Astrocyte of the spinal cord (primary cell): Measurements from ENCODE around the gene PRKAG2.

Experiments
- DNase-seq: peaks from one replicate; pipeline ENCODE4 v3.0.0; 2011; ENCODE audit warnings: low read depth, low spot score
- H3K4me3 ChIP-seq: 2 replicates; pipeline ENCODE4 v1.5.1; 2011; ENCODE audit warnings: low read depth, mild to moderate bottlenecking, low read length, moderate library complexity
- in situ Hi-C: cut with HindIII; loops from 2 replicates; pipeline ENCODE4 v1.10.0; 2017; ENCODE audit warnings: low sequenced_read_pairs
- TF ChIP-seq, protein P1 (sequence below): IDR thresholded peaks from 2 replicates; pipeline ENCODE4 v1.5.1; 2012; ENCODE audit warnings: low read depth, mild to moderate bottlenecking, low read length, inconsistent platforms

Gene PRKAG2

DNA sequence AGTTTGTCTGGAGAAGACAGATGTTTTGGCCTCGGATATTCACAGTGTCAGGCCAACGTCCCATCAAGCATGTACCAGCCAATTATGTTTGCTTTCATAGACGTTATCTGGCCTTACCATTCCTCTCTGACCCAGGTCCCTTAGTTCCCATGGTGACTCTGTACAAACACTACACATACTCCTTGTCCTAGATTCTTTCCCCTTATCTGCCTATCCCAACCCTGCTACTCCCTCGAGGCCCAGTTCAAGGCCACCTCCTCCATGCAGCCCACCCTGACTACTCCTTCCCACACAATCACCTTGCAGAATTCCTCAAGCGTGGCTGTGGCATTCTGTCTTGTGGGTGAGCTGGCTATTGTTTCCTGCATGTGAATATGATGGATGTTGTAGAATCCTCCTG, 155.2 kb downstream of the PRKAG2 start:
- TF ChIP-seq, protein P1, sequence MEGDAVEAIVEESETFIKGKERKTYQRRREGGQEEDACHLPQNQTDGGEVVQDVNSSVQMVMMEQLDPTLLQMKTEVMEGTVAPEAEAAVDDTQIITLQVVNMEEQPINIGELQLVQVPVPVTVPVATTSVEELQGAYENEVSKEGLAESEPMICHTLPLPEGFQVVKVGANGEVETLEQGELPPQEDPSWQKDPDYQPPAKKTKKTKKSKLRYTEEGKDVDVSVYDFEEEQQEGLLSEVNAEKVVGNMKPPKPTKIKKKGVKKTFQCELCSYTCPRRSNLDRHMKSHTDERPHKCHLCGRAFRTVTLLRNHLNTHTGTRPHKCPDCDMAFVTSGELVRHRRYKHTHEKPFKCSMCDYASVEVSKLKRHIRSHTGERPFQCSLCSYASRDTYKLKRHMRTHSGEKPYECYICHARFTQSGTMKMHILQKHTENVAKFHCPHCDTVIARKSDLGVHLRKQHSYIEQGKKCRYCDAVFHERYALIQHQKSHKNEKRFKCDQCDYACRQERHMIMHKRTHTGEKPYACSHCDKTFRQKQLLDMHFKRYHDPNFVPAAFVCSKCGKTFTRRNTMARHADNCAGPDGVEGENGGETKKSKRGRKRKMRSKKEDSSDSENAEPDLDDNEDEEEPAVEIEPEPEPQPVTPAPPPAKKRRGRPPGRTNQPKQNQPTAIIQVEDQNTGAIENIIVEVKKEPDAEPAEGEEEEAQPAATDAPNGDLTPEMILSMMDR = no peak
- in situ Hi-C loops = no loop called here
- H3K4me3 ChIP-seq = no peak overlapping the region
- DNase-seq = no peak

DNA sequence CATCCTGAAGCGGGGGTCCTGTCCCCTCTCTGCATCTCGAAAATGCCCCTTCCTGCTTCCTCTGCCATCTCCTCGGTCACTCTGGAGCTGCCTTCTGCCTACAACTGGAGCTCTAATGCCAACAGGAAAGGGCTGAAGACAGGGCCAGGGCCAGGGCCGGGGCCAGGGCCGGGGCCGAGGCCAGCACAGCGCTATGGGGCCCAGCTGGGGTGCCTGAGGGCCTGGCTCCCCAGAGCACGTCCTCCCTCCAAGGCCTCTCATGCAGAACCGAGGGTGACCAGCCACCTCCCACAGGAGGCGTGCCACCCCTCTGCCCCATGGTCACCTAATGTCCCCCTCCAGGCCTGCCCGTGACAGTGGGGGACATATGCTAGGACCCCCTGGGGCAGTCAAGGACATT, 155.7 kb downstream of the PRKAG2 start:
- no peak overlapping the region for H3K4me3 ChIP-seq
- in situ Hi-C loops = no loop called here
- TF ChIP-seq, protein P1 = no peak
- DNase-seq = no peak

DNA sequence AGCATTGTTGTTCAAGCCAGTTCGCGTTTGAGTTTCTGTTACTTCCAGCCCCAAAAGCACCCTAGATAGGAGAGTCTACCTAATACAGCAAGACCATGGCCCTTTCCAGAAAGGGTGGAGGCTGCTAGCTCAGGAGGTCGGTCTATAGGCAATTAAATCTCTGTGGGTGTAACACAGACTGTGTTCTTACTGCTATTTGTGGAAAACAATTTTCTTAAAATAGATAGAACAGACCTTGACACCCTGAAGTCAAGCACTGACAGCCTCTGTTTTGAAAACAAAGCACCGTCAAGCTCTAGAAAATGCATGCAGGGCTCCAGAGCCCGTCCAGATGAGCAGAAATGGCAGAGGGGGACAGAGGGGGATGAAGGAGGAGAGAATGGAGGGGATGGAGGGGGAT, 156.6 kb downstream of the PRKAG2 start:
- in situ Hi-C loops = no loop called here
- TF ChIP-seq, protein P1 = no peak
- no peak for DNase-seq
- no peak overlapping the region for H3K4me3 ChIP-seq

DNA sequence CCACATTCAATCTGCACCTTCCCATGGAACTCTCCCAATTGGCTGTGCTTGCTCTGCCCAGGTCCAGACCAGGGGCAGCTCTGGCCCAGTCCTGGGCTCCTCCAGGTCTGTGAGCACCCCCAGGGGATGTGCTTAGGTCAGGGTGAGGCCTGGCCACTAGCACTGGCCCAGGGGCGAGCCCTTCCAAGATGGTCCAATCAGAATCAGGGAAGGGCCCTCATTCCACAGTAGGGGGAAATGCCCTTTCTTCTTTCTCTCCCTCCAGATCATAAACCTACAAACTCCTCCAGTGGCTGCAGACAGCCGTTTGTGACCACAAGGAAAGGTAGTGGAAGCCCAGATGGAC, 157.0 kb downstream of the PRKAG2 start:
- in situ Hi-C loops = no loop called here
- no peak for DNase-seq
- H3K4me3 ChIP-seq = no peak overlapping the region
- TF ChIP-seq, protein P1 = no peak

DNA sequence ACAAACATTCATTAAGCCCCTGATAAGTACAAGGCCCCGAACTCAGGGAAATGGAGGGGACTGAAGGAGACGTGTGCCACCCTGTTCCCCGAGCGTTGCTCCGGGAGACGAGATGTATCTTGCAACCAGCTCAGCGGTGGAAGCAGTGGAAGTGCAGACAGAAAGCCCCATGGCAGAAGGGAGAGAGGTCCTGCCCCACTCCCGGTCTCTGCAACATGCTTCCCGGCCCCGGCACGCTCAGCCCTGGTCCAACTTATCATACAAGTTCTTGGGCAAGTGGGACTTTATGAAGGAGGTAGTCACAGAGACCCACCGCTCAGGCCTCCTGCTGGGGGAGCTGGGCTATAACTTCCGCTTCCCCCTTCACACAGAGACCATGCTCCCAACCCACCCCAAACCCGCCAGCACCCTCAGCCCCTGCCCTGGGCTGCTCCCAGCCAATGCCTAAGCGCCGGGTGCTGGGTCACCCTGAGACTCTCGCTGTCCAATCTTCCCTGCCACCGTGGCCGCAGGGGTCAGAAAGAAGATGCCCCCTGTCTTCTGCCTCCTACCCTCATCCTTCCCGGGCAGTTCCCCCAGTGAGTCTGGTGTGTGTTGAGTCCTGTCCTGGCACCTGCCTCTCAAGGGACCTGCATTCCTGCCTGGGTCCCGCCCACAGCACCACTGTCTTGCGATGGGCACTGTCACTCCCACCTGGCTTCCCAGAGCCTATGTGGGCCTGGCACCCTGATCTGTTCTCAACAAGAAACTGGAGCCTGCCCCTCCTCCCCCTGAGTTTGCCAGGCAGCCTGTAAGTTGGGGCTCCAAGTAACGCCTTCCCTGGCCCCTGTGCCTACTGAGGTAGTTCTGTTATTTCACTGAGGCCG, 157.7 kb downstream of the PRKAG2 start:
- in situ Hi-C loops = no loop called here
- DNase-seq = no peak
- H3K4me3 ChIP-seq = no peak overlapping the region
- TF ChIP-seq, protein P1 = no peak

DNA sequence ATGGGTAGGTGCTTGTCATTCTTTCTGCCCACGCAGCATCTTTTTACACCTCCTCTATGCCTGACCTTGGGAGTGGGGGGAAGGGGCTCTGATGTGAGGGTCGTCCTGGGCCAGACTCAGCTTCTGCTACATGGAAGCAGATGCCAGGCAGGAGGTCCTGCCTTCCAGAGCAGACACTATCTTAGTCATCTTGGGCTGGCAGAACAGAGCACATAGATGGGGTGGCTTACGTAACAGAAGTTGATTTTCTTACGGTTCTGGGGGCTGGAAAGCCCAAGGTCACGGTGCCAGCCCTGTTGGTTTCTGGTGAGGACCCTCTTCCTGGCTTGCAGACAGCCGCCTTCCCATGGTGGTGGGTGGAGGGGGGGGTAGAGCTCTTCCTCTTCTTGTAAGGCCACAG, 159.0 kb downstream of the PRKAG2 start:
- DNase-seq = no peak
- in situ Hi-C loops = no loop called here
- TF ChIP-seq, protein P1 = no peak
- H3K4me3 ChIP-seq = no peak overlapping the region
